Activated CD4-positive, alpha-beta T cell treated with anti-CD3 and anti-CD28 coated beads, Interleukin-2, amount 50 U/mL, for 48 hours (primary cell): ENCODE results near the gene CADM4.
"Not testable (repeated sequence)": the region's sequence is repeated elsewhere in the genome, so short reads cannot be mapped to it uniquely, and the experiment has no call there.

ENCODE experiments used
- DNase-seq, 2 experiments: peaks; one replicate each; pipeline ENCODE4 v3.0.0-alpha.2; 2020

Gene CADM4

GRCh38 chr19:43662487-43662886, 22.8 kb upstream of the CADM4 start:
- DNase-seq, result no peak

GRCh38 chr19:43660971-43661360, 21.3 kb upstream of the CADM4 start:
- DNase-seq, result no peak

GRCh38 chr19:43660301-43660970, 20.8 kb upstream of the CADM4 start:
- no peak for DNase-seq

- DNase-seq, result no peak
Measured at GRCh38 chr19:43658494-43658893, 18.8 kb upstream of the CADM4 start.

GRCh38 chr19:43658001-43658400, 18.4 kb upstream of the CADM4 start:
- DNase-seq, result no peak

- DNase-seq, result no peak
Measured at GRCh38 chr19:43656436-43656835, 16.8 kb upstream of the CADM4 start.

GRCh38 chr19:43652546-43652874, 12.9 kb upstream of the CADM4 start:
- DNase-seq, result no peak

- DNase-seq, result peak; percentile 46 to 59
Measured at GRCh38 chr19:43651758-43652545, 12.3 kb upstream of the CADM4 start.

- not testable (repeated sequence) for DNase-seq
Measured at GRCh38 chr19:43650276-43650675, 10.6 kb upstream of the CADM4 start.

GRCh38 chr19:43649514-43649913, 9.9 kb upstream of the CADM4 start:
- no peak for DNase-seq

- no peak for DNase-seq
Measured at GRCh38 chr19:43648633-43649032, 9.0 kb upstream of the CADM4 start.

- DNase-seq, result no peak
Measured at GRCh38 chr19:43644181-43644580, 4.5 kb upstream of the CADM4 start.

GRCh38 chr19:43643326-43643725, 3.7 kb upstream of the CADM4 start:
- DNase-seq, result no peak

- DNase-seq, result no peak
Measured at GRCh38 chr19:43642531-43642930, 2.9 kb upstream of the CADM4 start.

GRCh38 chr19:43641333-43641732, 1.7 kb upstream of the CADM4 start:
- no peak for DNase-seq

GRCh38 chr19:43640424-43640757, 741 bp upstream of the CADM4 start:
- no peak for DNase-seq

GRCh38 chr19:43638995-43639518, 593 bp downstream of the CADM4 start:
- DNase-seq, result no peak

GRCh38 chr19:43638214-43638994, 1.2 kb downstream of the CADM4 start:
- no peak for DNase-seq

GRCh38 chr19:43636121-43636683, 3.4 kb downstream of the CADM4 start:
- DNase-seq, result no peak

GRCh38 chr19:43635561-43635940, 4.1 kb downstream of the CADM4 start:
- not testable (repeated sequence) for DNase-seq

- no peak for DNase-seq
Measured at GRCh38 chr19:43634872-43635560, 4.6 kb downstream of the CADM4 start.

GRCh38 chr19:43634506-43634871, 5.2 kb downstream of the CADM4 start:
- no peak for DNase-seq

- no peak for DNase-seq
Measured at GRCh38 chr19:43634068-43634467, 5.6 kb downstream of the CADM4 start.
